HG03108 (cell line): Measurements from ENCODE around the gene RNF217.
"Not testable (repeated sequence)": the region's sequence is repeated elsewhere in the genome, so short reads cannot be mapped to it uniquely, and the experiment has no call there.

Experiments used
- ATAC-seq: cut with Tn5 transposase; IDR thresholded peaks from one replicate; pipeline ENCODE4 v1.9.1; 2021; ENCODE audit warnings: moderate library complexity; ENCODE audit not compliant: unreplicated experiment

Gene RNF217

GRCh38 chr6:125050663-125051318 lies 88.6 kb downstream of the RNF217 start:
- ATAC-seq = no peak

- ATAC-seq = no peak
These were observed 91.6 kb downstream of the RNF217 start for GRCh38 chr6:125053809-125054208.

GRCh38 chr6:125054331-125054730 lies 92.1 kb downstream of the RNF217 start:
- no peak for ATAC-seq

DNA sequence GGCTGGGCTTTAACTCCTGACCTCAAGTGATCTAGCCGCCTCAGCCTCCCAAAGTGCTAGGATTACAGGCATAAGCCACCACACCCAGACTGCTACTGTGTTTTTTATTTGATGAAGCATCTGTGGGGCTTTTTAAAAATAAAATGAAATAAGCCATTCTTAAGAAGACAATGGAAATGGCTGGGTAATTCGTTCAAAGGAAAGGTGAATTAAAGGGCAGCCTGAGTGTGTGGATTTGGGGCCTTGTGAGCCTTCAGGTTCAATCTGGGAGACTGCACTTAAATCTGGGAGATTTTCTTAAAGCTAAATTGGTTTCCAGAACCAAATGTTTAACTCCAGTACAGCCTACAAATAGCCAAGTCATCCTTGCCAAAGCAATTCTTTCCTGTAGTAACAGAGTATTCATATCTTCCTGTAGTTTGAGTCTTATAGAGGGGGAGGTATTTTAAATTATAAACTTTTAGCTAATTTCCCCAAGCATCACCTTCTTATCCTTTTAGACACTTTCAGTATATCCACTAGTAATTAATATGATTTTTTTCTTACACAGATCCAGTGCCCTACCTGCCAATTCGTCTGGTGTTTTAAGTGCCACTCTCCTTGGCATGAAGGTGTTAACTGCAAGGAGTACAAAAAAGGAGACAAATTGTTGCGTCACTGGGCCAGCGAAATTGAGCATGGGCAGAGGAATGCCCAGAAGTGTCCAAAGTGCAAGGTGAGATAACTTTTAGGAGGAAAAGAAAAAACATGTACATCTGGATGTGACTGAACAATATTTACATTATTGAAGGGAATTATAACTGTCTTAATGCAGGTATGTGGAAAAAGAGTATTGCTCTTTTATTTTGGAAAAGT lies 95.4 kb downstream of the RNF217 start:
- ATAC-seq = no peak

- ATAC-seq = no peak
These were observed 96.3 kb downstream of the RNF217 start for GRCh38 chr6:125058546-125058945.

GRCh38 chr6:125063307-125063706 lies 101.1 kb downstream of the RNF217 start:
- ATAC-seq = no peak

DNA sequence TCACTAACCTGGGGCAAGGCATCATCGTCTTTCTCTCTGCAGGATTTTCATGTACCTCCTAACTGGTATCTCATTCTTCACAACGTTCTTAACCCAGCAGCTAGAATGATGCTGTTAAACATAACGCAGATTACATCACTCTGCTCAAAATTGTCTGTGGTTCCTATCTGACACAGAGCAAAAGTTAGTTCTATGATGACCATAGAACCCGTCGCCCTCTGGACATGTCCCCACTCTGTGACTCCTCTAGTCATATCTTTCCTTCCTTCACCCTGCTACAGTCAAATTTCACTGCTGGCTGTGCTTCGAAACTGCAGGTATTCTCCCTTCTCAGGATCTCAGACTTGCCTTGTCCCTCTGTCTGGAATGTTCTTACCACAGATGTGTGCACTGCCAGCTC lies 103.9 kb downstream of the RNF217 start:
- no peak for ATAC-seq

DNA sequence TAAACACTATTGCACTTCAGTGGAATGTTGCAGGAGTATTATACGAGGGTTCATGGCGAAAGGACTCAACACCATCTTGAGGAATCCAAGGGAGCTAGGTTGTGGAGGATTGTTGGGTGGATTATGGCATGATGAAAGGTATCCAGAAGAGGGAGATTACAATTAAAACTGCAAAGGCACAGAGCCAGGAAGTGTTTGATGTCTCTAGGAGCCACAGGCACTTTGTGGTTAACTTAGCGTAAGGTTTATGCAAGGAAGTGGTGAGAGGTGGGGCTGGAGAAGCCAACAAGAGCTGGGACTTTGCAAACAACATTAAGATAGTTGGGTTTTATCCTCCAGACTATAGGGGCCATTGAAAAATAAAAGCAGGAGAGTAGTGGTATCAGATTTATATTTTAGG lies 104.7 kb downstream of the RNF217 start:
- no peak for ATAC-seq

DNA sequence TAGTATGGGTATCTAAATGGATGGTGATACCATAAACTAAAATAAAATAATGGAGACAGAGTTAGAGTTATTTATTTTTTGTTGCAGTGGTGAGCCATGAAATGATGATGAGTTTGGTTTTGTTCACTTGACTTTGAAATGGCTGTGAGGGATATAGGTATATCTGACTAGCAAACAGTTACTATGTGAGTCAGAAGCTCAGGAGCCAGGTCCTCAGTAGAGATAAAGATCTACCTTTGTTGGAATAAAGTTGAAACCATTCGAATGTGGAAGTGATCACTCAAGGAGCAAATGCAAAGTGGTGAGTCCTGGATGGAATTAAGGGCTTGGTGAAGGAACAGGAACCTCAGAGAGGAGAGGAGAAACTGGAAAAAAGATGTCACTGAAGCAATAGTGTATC lies 105.3 kb downstream of the RNF217 start:
- no peak for ATAC-seq

DNA sequence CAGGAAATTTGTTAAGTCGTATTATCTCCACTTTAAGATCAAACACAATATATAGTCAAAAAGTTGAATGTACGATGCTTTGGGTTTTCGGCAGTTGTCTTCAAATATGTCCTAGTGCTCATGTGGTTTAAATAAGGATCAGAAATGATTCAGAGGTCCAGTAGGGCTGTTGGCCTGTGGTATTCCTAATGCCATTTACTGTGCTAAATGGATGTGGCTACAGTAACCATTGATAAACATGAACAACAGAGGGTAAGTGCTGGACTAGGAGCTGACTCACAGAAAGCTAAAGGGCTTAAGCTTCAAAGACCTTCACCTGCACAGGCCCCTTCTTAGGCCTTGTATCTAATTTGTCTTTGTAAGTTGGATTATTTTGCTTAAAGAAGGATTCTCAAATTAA lies 110.8 kb downstream of the RNF217 start:
- no peak for ATAC-seq

- ATAC-seq = no peak
These were observed 111.9 kb downstream of the RNF217 start for GRCh38 chr6:125074120-125074519.

DNA sequence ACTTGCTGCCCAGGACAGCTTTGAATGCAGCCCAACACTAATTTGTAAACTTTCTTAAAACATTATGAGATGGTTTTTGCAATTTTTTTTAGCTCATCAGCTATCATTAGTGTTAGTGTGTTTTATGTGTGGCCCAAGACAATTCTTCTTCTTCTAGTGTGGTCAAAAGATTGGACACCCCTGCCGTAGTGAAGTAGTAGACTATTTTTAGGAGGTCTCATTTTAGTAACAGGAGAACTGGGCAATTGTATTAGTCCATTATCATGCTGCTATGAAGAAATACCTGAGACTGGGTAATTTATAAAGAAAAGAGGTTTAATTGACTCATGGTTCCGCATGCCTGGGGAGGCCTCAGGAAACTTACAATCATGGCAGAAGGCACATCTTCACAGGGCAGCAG lies 112.8 kb downstream of the RNF217 start:
- ATAC-seq = not testable (repeated sequence)

- no peak for ATAC-seq
These were observed 113.7 kb downstream of the RNF217 start for GRCh38 chr6:125075741-125076481.

DNA sequence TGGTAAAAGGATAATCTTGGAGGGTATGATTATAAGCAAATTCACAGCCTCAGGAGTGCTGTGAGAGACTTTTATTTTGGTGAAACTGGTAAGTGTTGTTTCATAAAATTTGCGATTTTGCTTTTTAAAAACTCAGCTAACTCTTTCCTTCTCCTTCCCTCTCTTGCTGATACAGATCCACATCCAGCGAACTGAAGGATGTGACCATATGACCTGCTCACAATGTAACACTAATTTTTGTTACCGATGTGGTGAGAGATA lies 114.2 kb downstream of the RNF217 start:
- no peak for ATAC-seq

GRCh38 chr6:125077453-125077852 lies 115.2 kb downstream of the RNF217 start:
- no peak for ATAC-seq

DNA sequence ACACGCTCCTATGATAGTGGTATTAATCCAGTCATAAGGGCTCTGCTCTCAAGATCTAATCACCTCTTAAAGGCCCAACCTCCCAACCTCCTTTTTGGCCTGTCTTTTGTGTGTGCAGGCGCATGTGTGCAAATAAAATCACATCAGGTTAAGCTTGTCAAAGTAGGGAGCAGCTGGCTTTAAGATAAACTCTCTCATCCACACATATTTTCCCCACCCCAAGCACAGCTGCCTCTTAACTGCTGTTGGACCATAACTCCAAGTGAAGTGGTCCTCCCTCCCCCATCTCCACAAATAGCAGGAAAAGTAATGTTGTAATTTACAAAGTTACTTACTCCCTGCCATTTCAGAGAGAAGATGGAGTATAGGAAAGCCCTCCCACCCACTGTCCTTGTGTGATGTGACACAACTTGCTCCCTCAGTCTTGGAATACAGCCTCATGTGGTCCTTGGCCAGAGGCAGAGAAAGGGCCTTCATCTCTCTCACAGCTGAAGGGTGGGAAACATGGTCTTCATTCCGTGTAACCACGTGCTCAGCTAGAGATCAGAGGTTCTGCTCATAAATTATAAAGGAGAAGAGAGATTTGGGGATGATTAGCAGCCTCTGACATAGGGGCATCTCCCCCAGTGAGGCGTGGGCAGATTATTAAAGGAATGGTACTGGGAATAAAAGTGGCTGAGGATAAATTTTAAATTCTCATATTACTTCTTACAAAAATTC lies 116.5 kb downstream of the RNF217 start:
- no peak for ATAC-seq

DNA sequence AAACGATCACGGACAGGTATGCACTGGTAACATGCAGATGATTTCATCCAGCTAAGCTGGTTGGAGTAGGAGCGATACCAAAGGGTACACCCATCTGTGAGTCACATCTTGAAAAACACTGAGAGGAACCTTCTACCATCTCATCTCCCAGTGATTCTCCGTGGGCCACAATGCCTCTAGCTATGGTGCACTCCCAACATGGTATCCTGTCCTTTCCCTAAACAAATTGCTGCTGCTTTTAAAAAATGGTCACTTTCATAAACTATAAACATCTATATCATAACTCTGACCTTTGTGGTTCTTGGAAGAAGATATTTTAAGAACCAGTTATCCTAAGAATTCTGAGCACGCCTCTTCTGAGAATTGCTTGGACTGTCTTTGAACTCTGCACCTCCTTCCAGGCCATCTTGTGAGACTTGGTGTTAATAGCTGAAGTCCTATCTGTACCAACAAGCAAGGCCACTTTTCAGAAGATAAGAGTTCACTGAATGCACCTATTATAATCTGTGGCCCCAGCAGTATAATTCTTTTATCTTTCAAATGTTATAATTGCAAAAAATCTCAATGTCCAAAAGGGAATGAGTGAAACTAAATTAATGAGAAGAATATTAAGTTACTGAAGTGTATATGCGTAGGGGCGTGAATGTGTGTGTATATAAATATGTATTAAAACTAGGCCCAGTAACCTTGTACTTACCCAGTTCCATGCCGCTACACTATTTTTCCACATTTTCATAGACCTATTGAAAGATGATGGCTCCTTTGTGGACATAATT lies 120.9 kb downstream of the RNF217 start:
- ATAC-seq = no peak

DNA sequence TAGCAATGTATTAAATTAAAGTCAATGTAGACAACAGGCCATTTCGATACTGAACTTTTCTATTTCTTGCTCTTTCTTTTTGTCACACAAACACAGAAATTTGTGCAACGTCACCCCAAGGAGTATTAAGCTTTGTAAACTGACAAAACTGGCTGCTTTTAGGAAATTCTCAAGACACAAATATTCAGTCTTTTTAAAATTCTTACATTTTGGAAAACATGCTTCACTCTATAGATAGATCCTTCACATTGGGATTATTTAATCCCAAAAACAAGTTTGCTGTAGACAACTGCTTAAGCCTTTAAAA lies 121.4 kb downstream of the RNF217 start:
- ATAC-seq = no peak

GRCh38 chr6:125086716-125087115 lies 124.5 kb downstream of the RNF217 start:
- no peak for ATAC-seq

DNA sequence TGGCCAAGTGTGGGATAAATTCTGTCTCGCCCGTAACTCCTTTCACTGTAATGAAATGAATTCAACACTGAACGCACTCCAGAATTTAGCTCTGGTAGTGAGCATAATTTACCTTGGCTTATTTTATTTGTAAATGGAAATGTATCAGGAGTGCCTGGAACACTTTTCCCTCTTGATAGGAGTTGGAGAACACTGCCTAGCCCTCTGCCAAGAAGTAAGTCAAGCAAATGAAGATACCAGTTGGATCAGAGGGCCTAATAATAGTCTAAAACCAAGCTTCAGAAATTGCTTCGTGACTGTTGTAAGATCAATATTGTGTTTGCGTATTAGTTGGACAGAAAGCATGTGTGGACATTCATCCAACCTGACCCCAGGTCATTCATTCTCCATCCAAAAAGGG lies 126.7 kb downstream of the RNF217 start:
- ATAC-seq = no peak

GRCh38 chr6:125094563-125094962 lies 132.3 kb downstream of the RNF217 start:
- ATAC-seq = no peak
